ENCODE measurements around the gene BCO2. TPM values are rescaled to one million over a fixed set of nuclear protein-coding genes. Genes with fewer than 3 reads are reported as not detected.

BCO2 gene
- polyA plus RNA-seq, 3 donors: 0.77 to 5.2 (median 0.98) TPM

Other genes starting within 250 kb of the BCO2 start
- 10 to 100 TPM in 2 of 3 donors, 1 to 10 TPM in 1; 4.9 to 45.3 (median 24.4) TPM for gene DIXDC1, start 238.2 kb upstream of the BCO2 start, polyA plus RNA-seq
- 10 to 100 TPM; 12.4 to 67.8 (median 29.4) TPM for gene DLAT, start 150.1 kb upstream of the BCO2 start, polyA plus RNA-seq
- 1 to 10 TPM in 1 of 3 donors, under 1 TPM in 2; 0.76 to 1.3 (median 0.86) TPM for gene PIH1D2, start 101.5 kb upstream of the BCO2 start, polyA plus RNA-seq
- gene NKAPD1, start 101.2 kb upstream of the BCO2 start, polyA plus RNA-seq: 10 to 100 TPM; 11.9 to 12.8 (median 11.9) TPM
- gene TIMM8B, start 88.8 kb upstream of the BCO2 start, polyA plus RNA-seq: 100 to 1,000 TPM in 2 of 3 donors, 10 to 100 TPM in 1; 45.3 to 118 (median 118) TPM
- gene SDHD, start 88.6 kb upstream of the BCO2 start, polyA plus RNA-seq: 100 to 1,000 TPM in 2 of 3 donors, 10 to 100 TPM in 1; 62.5 to 170 (median 133) TPM
- 10 to 100 TPM in 1 of 3 donors, 1 to 10 TPM in 2; 3.2 to 26.2 (median 5.5) TPM for gene IL18, start 11.4 kb upstream of the BCO2 start, polyA plus RNA-seq
- gene TEX12, start 8.1 kb upstream of the BCO2 start, polyA plus RNA-seq: not detected
- 10 to 100 TPM; 10.4 to 36.1 (median 25.6) TPM for gene PTS, start 50.9 kb downstream of the BCO2 start, polyA plus RNA-seq
- not detected for gene PLET1, start 85.3 kb downstream of the BCO2 start, polyA plus RNA-seq